NCI-H446 (cell line): ENCODE measurements around the gene TATDN2.
"Not testable (repeated sequence)": the region's sequence is repeated elsewhere in the genome, so short reads cannot be mapped to it uniquely, and the experiment has no call there.

Experiments
- DNase-seq, 2 experiments: peaks; one replicate each; lab custom pipeline; 2025; lab: John Stamatoyannopoulos, UW

TATDN2 gene

DNA sequence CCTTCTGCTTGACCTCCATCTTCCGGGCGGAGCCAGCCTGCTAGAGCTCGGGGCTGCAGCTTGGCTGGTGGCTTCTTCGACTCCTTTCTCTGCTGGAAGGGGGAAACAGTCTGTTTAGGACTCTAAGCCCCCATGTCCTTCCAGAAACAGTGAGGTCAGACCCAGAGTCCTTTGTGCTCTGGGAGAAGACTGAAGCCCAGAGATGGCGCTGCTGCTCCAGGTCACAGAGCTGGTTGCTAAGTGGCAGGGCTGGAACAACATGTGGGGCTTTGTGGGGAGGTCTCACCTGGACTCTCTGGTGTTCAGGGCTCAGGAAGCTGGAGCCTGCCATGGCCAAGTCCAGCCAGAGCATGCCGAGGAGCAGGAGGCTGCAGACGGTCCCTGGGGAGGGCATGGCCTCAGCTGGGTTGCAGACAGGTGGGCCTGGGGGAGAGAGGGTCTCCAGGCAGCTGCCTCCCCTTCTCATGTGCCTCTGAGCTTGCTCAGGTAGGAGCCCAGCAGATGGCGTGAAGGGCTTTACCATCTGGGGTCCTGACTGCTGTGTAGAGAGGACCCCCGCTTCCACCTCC, 41.6 kb downstream of the TATDN2 start:
- no peak for DNase-seq

DNA sequence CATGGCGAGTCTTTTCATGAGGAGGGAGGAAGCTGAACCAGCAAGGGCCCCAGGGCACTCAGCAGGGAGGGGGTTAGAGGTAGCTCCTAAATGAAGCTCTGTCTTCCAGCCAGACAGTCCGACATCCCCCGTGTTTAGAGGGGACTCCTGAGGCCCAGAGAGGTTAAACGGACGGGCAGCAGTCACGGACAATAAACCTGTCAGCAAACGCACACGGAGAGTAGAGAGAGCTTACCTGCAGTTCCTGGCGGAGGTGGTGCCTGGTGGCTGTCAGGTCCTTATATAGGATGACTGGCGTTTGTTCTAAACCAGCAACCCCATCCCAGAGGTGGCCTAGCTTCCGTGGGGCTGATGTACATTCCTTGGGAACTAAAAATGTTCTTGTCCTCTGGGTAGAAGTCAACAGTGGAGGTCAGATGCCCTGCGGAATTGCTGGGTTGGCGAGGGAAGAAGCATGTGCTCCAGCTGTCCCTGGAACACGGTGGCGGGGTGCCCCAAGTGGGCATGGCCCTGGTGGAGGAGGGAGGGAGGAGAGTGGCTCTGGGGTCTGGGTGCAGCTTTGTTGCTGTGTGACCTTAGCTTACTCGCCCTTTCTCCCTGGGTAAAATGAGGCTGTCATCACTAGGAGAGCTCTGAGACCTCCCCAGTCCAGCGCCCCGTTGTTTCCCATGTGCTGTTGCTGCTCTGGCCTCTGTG, 42.4 kb downstream of the TATDN2 start:
- no peak for DNase-seq

DNA sequence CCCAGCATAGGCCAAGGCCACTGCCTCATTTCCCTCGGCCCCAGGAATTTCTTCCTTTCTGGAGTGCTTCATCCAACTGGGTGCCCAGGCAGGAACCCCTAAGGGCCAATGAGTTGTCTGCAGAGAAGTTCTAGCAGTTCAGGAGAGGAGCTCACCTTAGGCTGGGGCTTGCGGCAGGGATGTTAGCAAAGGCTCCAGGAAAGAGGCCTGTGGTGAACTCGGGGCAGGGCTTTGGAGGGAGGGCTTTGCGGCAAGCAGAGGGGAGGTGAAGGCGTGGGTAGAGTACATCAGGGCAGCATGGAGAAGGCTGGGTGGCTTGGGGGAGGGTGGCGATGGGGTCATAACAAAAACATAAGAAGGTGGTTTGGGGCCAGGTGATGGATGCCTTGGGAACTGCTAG, 43.4 kb downstream of the TATDN2 start:
- no peak for DNase-seq

DNA sequence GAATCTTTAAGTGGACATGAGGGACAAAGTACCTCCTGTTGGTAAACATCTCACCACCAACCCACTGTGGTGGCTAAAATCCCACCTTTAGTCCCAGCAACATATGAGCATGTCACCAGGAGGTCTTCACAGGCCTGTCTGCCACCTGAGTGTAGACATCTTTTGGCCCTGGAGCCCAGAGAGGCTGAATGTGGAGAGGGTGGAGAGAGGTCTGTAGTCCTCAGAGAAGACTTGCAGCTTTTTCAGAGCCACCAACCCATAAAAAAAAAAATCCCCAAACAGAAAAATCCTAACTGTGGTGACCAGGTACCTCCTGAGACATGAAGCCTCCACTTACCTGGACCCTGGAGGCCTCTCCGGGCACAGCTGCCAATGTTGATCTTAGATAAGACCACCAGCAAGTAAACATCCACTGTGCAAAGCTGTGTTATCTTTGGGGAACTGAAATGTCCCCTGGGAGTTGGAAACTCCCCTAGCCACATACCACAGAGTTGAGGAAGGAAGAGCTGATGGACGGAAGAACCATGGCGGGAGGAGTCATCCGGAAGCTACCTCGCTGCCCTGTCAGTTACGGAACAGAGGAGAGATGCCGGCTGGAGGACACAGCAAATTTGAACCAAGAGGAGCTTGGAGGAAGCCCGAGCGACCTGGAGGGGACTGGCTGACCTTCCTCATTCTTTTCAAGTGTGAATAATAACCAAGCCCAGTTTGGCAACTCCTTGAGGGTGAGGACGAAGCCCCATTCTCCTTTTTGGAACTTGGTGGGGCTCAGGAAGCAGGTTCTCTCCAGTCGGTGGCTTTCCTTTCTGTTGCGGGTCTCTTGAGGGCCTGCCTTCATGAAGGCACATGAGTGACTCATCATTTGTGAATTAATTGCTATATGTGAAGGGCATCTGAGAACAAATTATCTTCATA, 44.5 kb downstream of the TATDN2 start, which contains the start of gene GHRL:
GHRL (minus strand) TSS at position 443 of the 915 bp plus-strand sequence. CDS start 2,767 bp downstream, outside the sequence.
- no peak for DNase-seq

DNA sequence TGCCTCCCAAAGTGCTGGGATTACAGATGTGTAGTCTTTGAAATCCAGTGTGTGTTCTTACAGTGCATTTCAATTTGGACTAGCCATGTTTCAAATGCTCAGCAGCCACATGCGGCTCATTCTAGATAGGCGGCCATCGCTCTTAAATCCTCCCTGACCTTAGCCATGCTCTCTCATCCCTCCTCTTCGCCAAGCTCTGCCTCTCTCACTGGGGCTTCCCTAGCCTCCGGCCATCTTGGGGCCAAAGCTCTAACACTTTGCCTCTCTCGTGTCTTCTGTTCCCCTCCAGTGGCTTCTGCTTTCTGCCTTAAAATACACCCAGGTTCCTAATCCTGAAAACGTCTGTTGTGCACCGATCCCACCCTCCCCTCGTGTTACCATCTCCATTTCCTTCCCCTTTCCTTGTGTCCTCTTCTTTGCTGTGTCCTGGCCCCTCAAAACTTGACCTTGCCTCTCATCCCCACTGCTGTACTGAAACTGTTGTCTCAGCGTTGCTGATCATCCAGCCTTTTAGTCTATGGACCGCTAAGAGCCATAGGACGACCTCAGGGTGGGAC, 45.8 kb downstream of the TATDN2 start:
- no peak for DNase-seq

DNA sequence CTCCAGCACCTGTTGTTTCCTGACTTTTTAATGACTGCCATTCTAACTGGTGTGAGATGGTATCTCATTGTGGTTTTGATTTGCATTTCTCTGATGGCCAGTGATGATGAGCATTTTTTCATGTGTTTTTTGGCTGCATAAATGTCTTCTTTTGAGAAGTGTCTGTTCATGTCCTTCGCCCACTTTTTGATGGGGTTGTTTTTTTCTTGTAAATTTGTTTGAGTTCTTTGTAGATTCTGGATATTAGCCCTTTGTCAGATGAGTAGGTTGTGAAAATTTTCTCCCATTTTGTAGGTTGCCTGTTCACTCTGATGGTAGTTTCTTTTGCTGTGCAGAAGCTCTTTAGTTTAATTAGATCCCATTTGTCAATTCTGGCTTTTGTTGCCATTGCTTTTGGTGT, 49.8 kb downstream of the TATDN2 start:
- DNase-seq: not testable (repeated sequence)

DNA sequence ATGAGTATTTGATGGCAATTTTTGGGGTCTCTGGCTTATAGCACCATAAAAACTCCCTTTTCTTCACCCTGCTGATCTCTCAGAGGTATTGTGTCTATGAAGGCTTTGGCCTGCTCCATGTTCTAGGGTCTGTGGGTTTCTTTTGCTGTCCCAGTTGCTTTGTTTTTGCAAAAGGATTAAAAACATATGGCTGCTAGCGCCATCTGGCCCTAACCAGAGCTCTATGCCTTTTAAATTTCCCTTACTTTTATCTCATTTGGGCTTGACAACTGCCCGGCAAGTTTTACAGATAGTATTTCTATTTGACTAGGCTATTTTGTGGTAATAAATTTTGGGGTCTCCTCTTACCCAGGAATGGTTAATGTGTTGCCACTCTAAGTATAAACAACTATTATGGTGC, 50.9 kb downstream of the TATDN2 start:
- no peak for DNase-seq

DNA sequence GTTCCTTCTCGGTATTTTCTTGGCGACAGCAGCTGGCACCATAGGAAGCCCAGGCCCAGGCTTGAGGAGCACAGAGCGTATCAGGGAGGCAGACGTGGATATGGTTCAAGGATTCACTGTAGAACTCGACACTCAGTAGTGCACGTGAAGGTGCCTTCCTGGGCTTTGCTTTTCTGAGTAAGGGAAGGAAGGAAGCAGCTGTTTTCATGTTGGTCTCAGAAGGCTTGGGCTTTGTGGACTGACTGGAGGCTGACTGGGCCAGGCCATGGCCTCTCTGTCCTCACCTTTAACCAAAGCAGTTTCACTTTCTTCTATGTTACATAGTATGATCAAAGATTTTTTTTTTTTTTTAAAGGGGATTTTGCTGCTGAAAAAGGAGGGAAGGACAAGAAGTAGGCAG, 51.4 kb downstream of the TATDN2 start:
- no peak for DNase-seq

- DNase-seq: no peak
Observed at GRCh38 chr3:10300087-10300486, 51.8 kb downstream of the TATDN2 start.

GRCh38 chr3:10303105-10303504, 54.8 kb downstream of the TATDN2 start:
- no peak for DNase-seq

- no peak for DNase-seq
Observed at GRCh38 chr3:10303785-10304184, 55.5 kb downstream of the TATDN2 start.

DNA sequence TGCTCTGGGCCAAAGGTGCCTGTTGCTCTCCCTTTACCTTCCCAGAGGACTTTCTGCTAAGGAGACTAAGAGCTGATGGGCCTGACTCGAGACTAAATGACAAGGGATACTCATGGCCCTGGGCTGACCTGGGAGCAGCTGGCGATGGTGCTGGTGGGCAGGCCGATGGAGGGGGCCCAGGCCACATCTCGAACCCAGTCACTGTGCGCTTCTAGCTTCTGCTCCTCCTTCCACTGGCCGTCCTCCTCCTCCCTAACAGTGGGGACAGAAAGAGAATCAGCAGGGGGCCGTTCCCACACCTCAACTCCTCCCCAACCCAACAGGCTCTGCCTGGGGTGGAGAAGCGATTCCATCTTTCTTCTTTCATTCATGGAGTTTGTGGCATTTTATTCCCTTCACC, 56.6 kb downstream of the TATDN2 start:
- no peak for DNase-seq

GRCh38 chr3:10305331-10305902, 57.2 kb downstream of the TATDN2 start:
- DNase-seq: no peak

- no peak for DNase-seq
Observed at GRCh38 chr3:10306156-10306555, 57.9 kb downstream of the TATDN2 start.

DNA sequence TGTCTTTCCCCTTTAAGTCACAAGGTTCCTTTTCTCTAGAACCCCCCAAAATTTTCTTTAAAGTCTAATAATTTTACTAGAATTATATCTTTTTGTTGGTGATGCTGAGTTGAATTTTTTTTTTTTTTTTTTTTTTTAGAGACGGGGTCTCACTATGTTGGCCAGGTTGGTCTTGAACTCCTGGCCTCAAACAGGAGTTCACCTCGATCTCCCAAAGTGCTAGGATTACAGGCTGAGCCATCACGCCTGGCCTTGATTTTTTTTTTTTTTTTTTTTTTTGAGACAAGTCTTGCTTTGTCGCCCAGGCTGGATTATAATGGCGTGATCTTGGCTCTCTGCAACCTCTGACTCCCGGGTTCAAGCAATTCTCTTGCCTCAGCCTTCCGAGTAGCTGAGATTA, 60.4 kb downstream of the TATDN2 start:
- DNase-seq: no peak

DNA sequence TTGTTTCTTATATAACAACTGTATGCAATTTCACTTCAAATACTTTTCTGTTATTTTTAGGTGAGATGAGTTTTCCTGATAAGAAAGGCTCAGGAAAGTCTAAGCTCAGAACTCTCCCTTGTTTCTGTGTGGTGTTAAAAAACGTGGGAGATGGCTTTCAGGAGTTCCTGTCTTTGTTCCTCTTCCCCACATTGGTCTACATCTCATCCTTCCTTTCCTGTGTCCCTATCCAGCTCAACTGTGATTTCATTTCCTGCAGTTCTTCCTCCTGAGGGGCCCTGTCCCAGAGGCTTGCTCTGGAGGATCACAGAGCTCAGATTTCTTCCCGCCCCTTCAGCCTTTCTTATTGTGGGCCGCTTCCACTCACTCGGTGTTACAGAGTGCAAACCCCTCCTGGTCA, 61.5 kb downstream of the TATDN2 start:
- no peak for DNase-seq

DNA sequence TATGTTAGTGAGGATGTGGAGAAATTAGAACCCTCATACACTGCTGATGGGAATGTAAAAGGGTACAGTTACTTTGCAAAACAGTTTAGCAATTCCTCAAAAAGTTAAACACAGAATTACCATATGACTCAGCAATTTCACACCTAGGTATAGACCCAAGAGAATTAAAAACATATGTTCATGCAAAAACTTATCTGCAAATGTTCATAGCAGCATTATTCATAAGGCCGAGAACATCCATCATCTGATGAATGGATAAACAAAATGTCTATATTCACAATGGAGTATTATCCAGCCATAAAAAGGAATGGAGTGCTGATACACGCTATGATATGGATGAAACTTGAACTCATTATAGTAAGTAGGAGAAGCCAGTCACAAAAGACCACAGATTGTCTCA, 62.3 kb downstream of the TATDN2 start:
- no peak for DNase-seq

- DNase-seq: no peak
Observed at GRCh38 chr3:10311710-10312109, 63.5 kb downstream of the TATDN2 start.

- DNase-seq: no peak
Observed at GRCh38 chr3:10312391-10312790, 64.1 kb downstream of the TATDN2 start.

DNA sequence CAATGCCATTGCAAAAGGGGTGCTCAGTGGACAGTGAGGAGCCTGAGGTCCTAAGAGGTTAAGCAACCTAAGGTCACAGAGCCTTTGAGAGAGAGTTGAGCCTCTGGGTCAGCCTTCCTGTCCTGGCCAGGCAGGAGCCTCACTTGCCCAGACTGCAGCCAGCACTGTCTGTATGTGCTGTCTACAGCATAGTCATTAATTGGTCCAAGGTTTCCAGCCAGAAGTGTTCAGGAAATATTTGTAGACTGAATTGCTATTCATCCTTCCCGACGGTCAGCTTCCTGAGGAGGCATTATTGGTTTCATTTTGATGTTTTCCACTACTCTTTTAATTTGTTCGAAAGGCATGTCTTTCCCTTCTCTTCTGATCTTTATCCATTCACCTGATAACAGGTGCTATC, 64.6 kb downstream of the TATDN2 start:
- no peak for DNase-seq

GRCh38 chr3:10315101-10315500, 66.8 kb downstream of the TATDN2 start:
- DNase-seq: no peak

- no peak for DNase-seq
Observed at GRCh38 chr3:10315771-10316344, 67.6 kb downstream of the TATDN2 start.
